Measurements from ENCODE around the gene CUL4A.
"Not testable (repeated sequence)": the region's sequence is repeated elsewhere in the genome, so short reads cannot be mapped to it uniquely, and the experiment has no call there.

CUL4A gene

DNA sequence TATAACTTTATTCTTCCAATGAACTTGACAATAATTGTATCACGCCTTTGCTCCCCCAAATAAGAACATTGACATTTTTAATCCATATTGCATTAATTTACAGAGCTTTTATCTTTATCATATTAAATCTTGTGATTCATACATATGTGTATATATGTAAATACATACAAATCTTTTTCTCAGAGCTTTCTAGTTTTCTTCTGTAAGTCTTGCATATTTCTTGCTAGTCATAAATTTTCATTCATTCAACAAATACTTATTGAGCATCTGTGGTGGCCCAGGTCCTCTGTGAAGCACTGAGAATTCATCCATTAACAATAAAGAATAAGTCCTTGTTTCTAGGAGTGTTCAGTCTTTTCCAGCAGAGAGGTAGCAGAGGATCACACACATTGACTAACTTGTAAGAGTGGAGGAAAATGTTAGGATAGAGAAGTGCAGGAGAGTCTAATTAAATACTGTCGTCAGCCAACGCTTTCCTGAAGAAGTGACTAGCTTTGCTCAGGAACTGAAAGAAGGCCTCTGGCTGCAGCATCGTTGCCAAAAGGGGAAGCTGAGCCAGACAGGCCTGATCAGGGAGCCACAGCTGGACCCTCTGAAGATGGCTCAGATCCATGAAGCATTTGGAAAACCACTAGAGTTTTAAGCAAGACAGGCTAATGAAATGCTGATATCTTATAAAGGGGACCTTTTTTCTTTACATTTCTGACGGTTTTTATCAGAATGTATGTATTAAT lies 49.1 kb downstream of the CUL4A start:
- TF ChIP-seq, protein P1, sequence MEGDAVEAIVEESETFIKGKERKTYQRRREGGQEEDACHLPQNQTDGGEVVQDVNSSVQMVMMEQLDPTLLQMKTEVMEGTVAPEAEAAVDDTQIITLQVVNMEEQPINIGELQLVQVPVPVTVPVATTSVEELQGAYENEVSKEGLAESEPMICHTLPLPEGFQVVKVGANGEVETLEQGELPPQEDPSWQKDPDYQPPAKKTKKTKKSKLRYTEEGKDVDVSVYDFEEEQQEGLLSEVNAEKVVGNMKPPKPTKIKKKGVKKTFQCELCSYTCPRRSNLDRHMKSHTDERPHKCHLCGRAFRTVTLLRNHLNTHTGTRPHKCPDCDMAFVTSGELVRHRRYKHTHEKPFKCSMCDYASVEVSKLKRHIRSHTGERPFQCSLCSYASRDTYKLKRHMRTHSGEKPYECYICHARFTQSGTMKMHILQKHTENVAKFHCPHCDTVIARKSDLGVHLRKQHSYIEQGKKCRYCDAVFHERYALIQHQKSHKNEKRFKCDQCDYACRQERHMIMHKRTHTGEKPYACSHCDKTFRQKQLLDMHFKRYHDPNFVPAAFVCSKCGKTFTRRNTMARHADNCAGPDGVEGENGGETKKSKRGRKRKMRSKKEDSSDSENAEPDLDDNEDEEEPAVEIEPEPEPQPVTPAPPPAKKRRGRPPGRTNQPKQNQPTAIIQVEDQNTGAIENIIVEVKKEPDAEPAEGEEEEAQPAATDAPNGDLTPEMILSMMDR (IDR thresholded peaks at IDR 0.05), result no peak
- no peak overlapping the region for H3K4me3 ChIP-seq (ENCODE audit: low read depth in 1 of 2, low read length in 1 of 2)
- no peaks in the 10 kb centered on the region for H3K9me3 ChIP-seq
- no peaks in the 10 kb centered on the region for H3K4me1 ChIP-seq (ENCODE audit: control insufficient read depth in 1 of 2, insufficient read depth in 1 of 2, low read depth in 1 of 2, low read length in 1 of 2)
- H3K27ac ChIP-seq, result no peak overlapping the region
- H3K36me3 ChIP-seq, result peaks cover 64% of the 10 kb centered on the region
- H3K27me3 ChIP-seq, result no peaks in the 10 kb centered on the region

DNA sequence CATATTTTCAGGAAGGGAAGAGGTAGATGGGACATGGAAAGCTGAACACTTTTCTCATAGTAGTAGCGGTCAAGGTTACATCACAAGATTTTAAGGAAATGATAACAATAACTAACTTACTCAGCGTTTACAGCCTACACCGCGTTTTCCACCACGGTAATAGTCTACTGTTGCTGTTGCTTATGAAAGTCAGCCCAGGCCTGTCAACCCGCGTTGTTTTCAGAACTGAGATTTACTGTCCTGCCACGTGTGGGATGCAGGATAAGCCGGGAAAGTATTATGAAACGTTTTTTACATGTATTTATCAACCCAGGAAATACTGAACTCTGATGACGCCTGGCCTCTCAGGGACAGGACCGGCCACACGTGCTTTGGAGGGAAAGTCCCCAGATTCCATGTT lies 51.6 kb downstream of the CUL4A start:
- no peaks in the 10 kb centered on the region for H3K9me3 ChIP-seq

DNA sequence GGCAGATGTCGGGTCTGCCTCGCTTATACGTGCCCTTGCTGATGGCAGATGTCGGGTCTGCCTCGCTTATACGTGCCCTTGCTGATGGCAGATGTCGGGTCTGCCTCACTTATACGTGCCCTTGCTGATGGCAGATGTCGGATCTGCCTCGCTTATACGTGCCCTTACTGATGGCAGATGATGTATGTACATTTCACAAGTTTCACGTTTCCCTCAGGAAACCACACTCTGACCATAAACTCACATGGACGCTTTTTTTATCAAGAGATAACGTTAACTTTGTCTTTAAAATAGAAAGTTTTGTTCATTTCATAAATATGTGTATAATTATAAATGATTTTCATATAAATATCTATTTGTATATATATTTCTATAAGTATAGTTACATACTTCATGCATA lies 53.6 kb downstream of the CUL4A start:
- H3K27ac ChIP-seq; H3K27me3 ChIP-seq; H3K9me3 ChIP-seq; H3K4me1 ChIP-seq (ENCODE audit: control insufficient read depth in 1 of 2, insufficient read depth in 1 of 2, low read depth in 1 of 2, low read length in 1 of 2); H3K4me3 ChIP-seq (ENCODE audit: low read depth in 1 of 2, low read length in 1 of 2): not testable (repeated sequence)
- H3K36me3 ChIP-seq, result peaks cover 37% of the 10 kb centered on the region

More for the DNA sequence above, 51.6 kb downstream of the CUL4A start:
- peaks cover 50% of the 10 kb centered on the region for H3K36me3 ChIP-seq
- no peak overlapping the region for H3K27ac ChIP-seq
- no peaks in the 10 kb centered on the region for H3K27me3 ChIP-seq
- no peaks in the 10 kb centered on the region for H3K4me1 ChIP-seq (ENCODE audit: control insufficient read depth in 1 of 2, insufficient read depth in 1 of 2, low read depth in 1 of 2, low read length in 1 of 2)
- H3K4me3 ChIP-seq (ENCODE audit: low read depth in 1 of 2, low read length in 1 of 2), result no peak overlapping the region
- TF ChIP-seq, protein P1 (IDR thresholded peaks at IDR 0.05), result no peak

DNA sequence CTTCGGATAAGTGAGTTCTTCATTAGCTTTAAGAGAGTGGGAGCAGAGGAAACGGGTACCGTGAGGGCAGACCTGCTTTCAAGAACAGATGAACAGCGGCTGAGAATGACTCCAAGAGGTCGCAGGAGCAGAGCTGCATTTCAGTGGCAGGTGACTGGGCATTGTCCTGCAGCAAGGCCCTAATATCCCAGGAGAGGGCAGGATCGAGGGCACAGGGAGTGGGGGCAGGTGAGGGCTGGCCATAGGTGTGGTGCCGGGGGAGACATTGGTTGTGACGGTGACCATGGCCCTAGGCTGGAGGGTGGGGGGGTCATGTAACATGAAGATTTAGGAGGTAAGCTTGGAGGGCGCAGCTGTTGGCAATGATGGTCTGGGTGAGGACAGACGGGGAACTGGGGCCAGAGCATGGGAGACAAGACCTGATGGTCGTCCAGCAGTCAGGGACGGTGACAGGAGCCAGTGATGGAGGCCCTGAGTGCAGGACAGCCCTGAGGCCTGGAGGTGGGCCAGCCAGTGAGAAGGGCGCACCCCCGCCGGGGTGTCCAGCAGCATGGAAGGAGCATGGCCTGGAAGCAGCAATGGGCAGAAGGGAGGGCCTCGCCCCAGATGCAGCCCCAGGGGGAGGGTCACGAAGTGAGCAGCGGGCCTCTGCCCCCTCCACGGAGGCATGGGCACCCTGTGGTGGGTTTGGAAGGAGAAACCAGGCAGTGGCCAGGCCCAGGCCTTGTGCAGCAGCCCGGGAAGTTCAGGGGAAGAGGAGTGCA lies 58.4 kb downstream of the CUL4A start:
- Histone ChIP-seq H3K4me3 (ENCODE audit: low read depth in 1 of 2, low read length in 1 of 2) (no peak overlapping the region), H3K4me1 (ENCODE audit: control insufficient read depth in 1 of 2, insufficient read depth in 1 of 2, low read depth in 1 of 2, low read length in 1 of 2) (peaks cover 4% of the 10 kb centered on the region in 2 experiments), H3K27ac (no peak overlapping the region), H3K36me3 (peaks cover 13% of the 10 kb centered on the region), H3K27me3 (no peaks in the 10 kb centered on the region), H3K9me3 (no peaks in the 10 kb centered on the region)
- TF ChIP-seq, protein P1 (IDR thresholded peaks at IDR 0.05), result no peak

DNA sequence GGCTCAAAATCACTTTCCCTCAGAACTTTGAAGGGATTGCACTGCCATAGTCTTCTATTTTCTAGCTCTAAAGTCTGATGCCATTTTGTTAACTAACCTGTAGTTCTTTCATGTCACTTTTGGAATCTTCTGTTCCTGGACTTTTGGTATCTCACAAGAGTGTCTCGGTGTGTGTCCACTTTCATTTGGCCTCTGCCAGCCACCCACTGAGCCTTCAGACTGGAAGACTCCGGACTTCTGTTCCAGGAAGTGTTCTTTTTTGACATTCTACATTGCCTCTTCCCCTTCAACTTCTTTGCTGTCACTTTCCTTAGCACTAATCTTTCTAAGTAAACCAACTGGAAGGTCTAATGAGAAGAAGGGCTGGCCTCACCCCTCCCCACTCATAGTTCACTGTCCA lies 62.6 kb downstream of the CUL4A start:
- Histone ChIP-seq H3K27me3 (peaks cover 35% of the 10 kb centered on the region), H3K36me3 (no peaks in the 10 kb centered on the region), H3K27ac (no peak overlapping the region), H3K4me3 (ENCODE audit: low read depth in 1 of 2, low read length in 1 of 2) (no peak overlapping the region), H3K4me1 (ENCODE audit: control insufficient read depth in 1 of 2, insufficient read depth in 1 of 2, low read depth in 1 of 2, low read length in 1 of 2) (peaks cover 26 to 27% of the 10 kb centered on the region in 2 experiments), H3K9me3 (no peaks in the 10 kb centered on the region)
- TF ChIP-seq, protein P1 (IDR thresholded peaks at IDR 0.05), result no peak

DNA sequence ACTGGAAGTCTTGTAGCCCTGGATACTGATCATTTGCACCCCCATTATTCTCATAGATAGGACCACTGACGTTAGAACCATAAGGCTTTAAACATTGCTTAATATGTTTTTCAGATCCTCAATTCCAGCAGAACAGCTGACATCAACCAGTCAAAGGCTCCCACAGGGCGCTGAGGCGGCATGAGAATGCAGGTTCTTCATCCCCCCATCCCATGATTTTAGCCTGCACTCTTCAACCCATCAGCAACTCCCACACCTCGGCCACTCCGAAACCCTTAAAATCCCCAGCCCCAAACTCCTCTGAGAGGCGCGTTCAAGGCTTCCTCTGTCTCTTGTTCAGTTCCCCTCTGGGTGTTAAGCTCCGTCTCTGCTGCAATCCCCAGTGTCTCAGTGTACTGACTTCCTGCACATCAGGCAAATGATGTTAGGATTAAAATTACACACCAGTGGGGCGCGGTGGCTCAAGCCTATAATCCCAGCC lies 63.3 kb downstream of the CUL4A start:
- TF ChIP-seq, protein P1 (IDR thresholded peaks at IDR 0.05), result no peak
- Histone ChIP-seq H3K9me3 (no peaks in the 10 kb centered on the region), H3K36me3 (no peaks in the 10 kb centered on the region), H3K4me3 (ENCODE audit: low read depth in 1 of 2, low read length in 1 of 2) (no peak overlapping the region), H3K4me1 (ENCODE audit: control insufficient read depth in 1 of 2, insufficient read depth in 1 of 2, low read depth in 1 of 2, low read length in 1 of 2) (peaks cover 31 to 32% of the 10 kb centered on the region in 2 experiments), H3K27ac (no peak overlapping the region), H3K27me3 (peaks cover 36% of the 10 kb centered on the region)

Data from neutrophil (primary cell).